G401 (cell line): ENCODE results near the gene TEX261. TPM values are rescaled to one million over a fixed set of nuclear protein-coding genes. Genes with fewer than 3 reads are reported as not detected.
A peak's percentile ranks its signal among the peaks of the same experiment; 100 is the strongest.

Experiments
- DNase-seq: peaks from one replicate; pipeline ENCODE4 v3.0.0-alpha.2; 2015; ENCODE audit warnings: low spot score
- in situ Hi-C: cut with HindIII; loops from 2 replicates; pipeline ENCODE4 v1.10.0; 2016; ENCODE audit warnings: low sequenced_read_pairs, mixed read lengths
- total RNA-seq: library from RNA; depleted of rRNA; stranded (reverse); fragments of >200 nt; shearing (Covaris generic); gene quantifications from 2 replicates; pipeline ENCODE4 v1.2.3, GENCODE V29; 2014

The TEX261 gene
- total RNA-seq, 1 experiment from 2014 or later = 33.4 TPM

- no peak for DNase-seq
- in situ Hi-C loops = no loop called here
Measured at GRCh38 chr2:70984228-70984575, 10.5 kb downstream of the TEX261 start.

- DNase-seq = no peak
- in situ Hi-C loops = no loop called here
Measured at GRCh38 chr2:70983506-70984227, 11.0 kb downstream of the TEX261 start.

- in situ Hi-C loops = no loop called here
- no peak for DNase-seq
Measured at GRCh38 chr2:70982971-70983370, 11.7 kb downstream of the TEX261 start.

GRCh38 chr2:70981866-70982810 is 12.5 kb downstream of the TEX261 start:
- in situ Hi-C loops = no loop called here
- no peak for DNase-seq

- in situ Hi-C loops = no loop called here
- DNase-seq = no peak
Measured at GRCh38 chr2:70981421-70981820, 13.3 kb downstream of the TEX261 start.

- in situ Hi-C loops = no loop called here
- DNase-seq = no peak
Measured at GRCh38 chr2:70979626-70980025, 15.0 kb downstream of the TEX261 start.

GRCh38 chr2:70979180-70979488 is 15.5 kb downstream of the TEX261 start:
- no peak for DNase-seq
- in situ Hi-C loops = no loop called here

- in situ Hi-C loops = no loop called here
- DNase-seq = peak; percentile 29
Measured at GRCh38 chr2:70978341-70979179, 16.1 kb downstream of the TEX261 start, which contains the start of gene ANKRD53. Gene ANKRD53, plus strand, starts transcription at chr2:70978630. Its CDS starts 16 bp downstream, at chr2:70978646.

- DNase-seq = peak; percentile 35
- in situ Hi-C loops = no loop called here
Measured at GRCh38 chr2:70977605-70978205, 17.0 kb downstream of the TEX261 start.

- DNase-seq = no peak
- in situ Hi-C loops = no loop called here
Measured at GRCh38 chr2:70975237-70975636, 19.4 kb downstream of the TEX261 start.

GRCh38 chr2:70974592-70974991 is 20.1 kb downstream of the TEX261 start:
- in situ Hi-C loops = no loop called here
- no peak for DNase-seq

- DNase-seq = no peak
- in situ Hi-C loops = no loop called here
Measured at GRCh38 chr2:70967189-70967588, 27.5 kb downstream of the TEX261 start.

- DNase-seq = no peak
- in situ Hi-C loops = no loop called here
Measured at GRCh38 chr2:70966681-70967080, 28.0 kb downstream of the TEX261 start.

GRCh38 chr2:70965506-70965905 is 29.2 kb downstream of the TEX261 start:
- no peak for DNase-seq
- in situ Hi-C loops = no loop called here

GRCh38 chr2:70964596-70965386 is 29.9 kb downstream of the TEX261 start:
- in situ Hi-C loops = no loop called here
- DNase-seq = peak; percentile 74

- no peak for DNase-seq
- in situ Hi-C loops = no loop called here
Measured at GRCh38 chr2:70964133-70964532, 30.5 kb downstream of the TEX261 start.

- DNase-seq = no peak
- in situ Hi-C loops = no loop called here
Measured at GRCh38 chr2:70962885-70963878, 31.5 kb downstream of the TEX261 start.
